T-helper 1 cell treated with Interleukin-12 subunit alpha and Interleukin-12 subunit beta and Interleukin-4 antibody, amounts not matched to agents 30 ng/mL and 1 ng/mL, for 36 hours (primary cell): ENCODE measurements around the gene HEATR5B. TPM values are rescaled to one million over a fixed set of nuclear protein-coding genes. Genes with fewer than 3 reads are reported as not detected.
"Not testable (repeated sequence)": the region's sequence is repeated elsewhere in the genome, so short reads cannot be mapped to it uniquely, and the experiment has no call there.

ENCODE experiments used
- intact Hi-C: fragments of 100-400 bp; cut with micrococcal nuclease; formaldehyde crosslinking; loops from one replicate; pipeline ENCODE4 v1.15.1; 2024
- total RNA-seq: library from RNA; stranded (reverse); gene quantifications from 2 replicates; pipeline ENCODE4 v1.2.3, GENCODE V29; 2022

Gene HEATR5B
- total RNA-seq, 1 donor from 2014 or later: 22.8 TPM

DNA sequence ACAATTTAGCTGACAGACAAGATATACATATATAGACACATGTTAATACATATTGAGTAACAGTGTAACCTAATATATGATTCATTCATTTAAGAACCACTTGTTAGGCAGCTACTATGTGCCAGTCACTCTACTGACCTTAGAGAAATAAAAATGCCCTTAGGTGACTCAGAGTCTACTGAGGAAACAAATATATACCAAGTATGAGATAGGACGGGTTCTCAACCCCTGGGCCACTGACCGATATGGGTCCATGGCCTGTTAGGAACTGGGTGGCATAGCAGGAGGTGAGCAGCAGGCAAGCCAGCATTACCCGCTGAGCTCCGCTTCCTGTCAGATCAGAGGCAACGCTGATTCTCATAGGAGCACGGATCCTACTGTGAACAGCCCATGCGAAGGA lies 132.6 kb downstream of the HEATR5B start:
- intact Hi-C loops: no loop called here

DNA sequence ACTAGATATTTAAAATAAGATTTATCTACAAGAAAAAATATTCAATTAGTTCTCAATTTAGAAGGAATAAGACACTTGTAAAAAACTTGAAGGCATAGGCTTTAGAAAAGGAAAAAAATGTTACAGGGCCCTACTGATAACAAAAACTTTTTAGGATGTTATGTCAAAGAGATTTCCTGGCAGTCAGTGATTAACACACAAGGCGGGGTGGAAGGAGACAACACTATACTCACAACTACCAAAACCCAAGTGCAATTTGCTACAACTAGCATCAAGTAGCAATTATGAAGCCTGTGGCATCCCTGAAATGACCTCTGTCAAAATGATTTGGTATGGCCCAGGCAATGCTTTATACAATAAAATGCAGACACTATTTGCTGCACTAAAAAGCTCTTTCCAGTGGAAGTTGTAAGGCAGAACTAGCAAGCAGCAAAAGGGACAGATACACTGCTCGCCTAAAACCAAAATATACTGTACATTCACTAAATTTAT lies 133.1 kb downstream of the HEATR5B start:
- intact Hi-C loops: no loop called here

DNA sequence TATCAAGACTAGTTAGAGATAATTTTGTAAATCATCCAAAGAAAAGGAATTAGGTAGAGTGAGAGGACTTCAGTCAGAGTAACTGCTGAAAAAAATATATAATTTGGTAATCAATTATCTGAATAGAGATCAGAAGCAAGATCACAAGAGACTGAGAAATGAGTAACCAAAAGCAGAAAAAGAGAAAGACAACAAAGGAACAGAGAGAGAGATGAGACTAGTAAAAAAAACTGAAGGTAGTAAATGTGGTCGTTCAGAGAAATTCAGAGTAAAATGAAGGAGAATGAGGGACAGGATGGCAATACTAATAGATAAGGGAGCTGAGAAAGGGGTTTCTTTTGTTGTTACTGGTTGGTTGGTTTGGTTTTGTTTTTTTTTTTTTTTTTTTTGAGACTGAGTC lies 134.3 kb downstream of the HEATR5B start:
- intact Hi-C loops: no loop called here

DNA sequence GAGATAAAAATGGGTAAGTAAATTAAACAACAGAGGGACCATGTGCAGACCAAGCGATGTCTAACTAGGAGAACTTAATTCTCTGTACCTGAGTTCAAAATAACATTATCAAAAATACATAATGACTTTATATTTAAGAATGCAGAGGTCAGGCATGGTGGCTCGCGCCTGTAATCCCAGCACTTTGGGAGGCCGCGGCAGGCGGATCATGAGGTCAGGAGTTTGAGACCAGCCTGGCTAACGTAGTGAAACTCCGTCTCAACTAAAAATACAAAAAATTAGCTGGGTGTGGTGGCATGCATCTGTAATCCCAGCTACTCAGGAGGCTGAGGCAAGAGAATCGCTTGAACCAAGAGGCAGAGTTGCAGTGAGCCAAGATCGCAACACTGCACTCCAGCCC lies 138.9 kb downstream of the HEATR5B start:
- intact Hi-C loops: not testable (repeated sequence)

- intact Hi-C loops: no loop called here
These were observed 142.3 kb downstream of the HEATR5B start for GRCh38 chr2:36941867-36942266.

GRCh38 chr2:36936526-36936925 lies 147.6 kb downstream of the HEATR5B start:
- intact Hi-C loops: not testable (repeated sequence)

DNA sequence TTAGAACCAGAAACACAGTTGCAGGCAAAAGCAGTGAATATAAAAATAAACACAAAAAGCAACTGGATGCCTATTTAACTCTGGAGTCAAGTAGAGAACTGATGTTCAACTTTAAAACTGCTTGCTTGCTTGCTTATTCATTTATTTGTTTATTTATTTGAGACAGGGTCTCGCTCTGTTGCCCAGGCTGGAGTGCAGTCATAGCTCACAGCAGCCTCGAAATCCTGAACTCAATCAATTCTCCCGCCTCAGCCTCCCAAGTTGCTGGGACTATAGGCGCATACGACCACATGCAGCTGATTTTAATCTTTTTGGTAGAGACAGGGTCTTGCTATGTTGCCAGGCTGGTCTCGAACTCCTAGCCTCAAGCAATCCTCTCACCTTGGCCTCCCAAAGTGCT lies 152.5 kb downstream of the HEATR5B start:
- intact Hi-C loops: not testable (repeated sequence)

Other genes starting within 250 kb of the HEATR5B start
- gene STRN, start 117.8 kb downstream of the HEATR5B start, total RNA-seq: 28.8 and 33.8 TPM in 2 replicates
- 8.9 and 12.0 TPM in 2 replicates for gene GPATCH11, start 146 bp upstream of the HEATR5B start, total RNA-seq
- 79.6 and 87.9 TPM in 2 replicates for gene EIF2AK2, start 72.6 kb upstream of the HEATR5B start, total RNA-seq
- gene SULT6B1, start 104.3 kb upstream of the HEATR5B start, total RNA-seq: not detected in 2 replicates
- gene CEBPZOS, start 112.1 kb upstream of the HEATR5B start, total RNA-seq: 38.5 and 40.8 TPM in 2 replicates
- 48.8 and 51.2 TPM in 2 replicates for gene CEBPZ, start 147.2 kb upstream of the HEATR5B start, total RNA-seq
- gene NDUFAF7, start 147.3 kb upstream of the HEATR5B start, total RNA-seq: 21.7 and 22.6 TPM in 2 replicates
- 15.1 and 18.5 TPM in 2 replicates for gene PRKD3, start 240.5 kb upstream of the HEATR5B start, total RNA-seq